H1 (cell line): ENCODE measurements around the gene NGFR. TPM values are rescaled to one million over a fixed set of nuclear protein-coding genes. Genes with fewer than 3 reads are reported as not detected.

Source experiments
- EGR1 ChIP-seq: IDR thresholded peaks from 2 replicates; pipeline ENCODE4 v1.6.1; 2011; ENCODE audit warnings: low read depth, low read length, borderline replicate concordance
- EP300 ChIP-seq, 2 experiments: IDR thresholded peaks; 1 replicate in 1 of 2; 2 replicates in 1 of 2; pipeline ENCODE4 v1.6.1; 2011 to 2012; ENCODE audit warnings: low read depth in 2 of 2, low read length in 2 of 2, mild to moderate bottlenecking in 2 of 2, borderline replicate concordance in 1 of 2, inconsistent platforms in 1 of 2, moderate library complexity in 1 of 2
- polyA plus RNA-seq, 7 experiments: library from polyadenylated mRNA; depleted of rRNA in 3 of 7; stranded (reverse) in 5 of 7; unstranded in 2 of 7; fragments of >200 nt in 5 of 7; fragments of 200-250 nt in 2 of 7; gene quantifications; 1 replicate in 5 of 7; 2 replicates in 1 of 7; 4 replicates in 1 of 7; pipeline versions ENCODE4 v1.2.1 to v1.2.3, GENCODE V29; 2011 to 2013; ENCODE audit warnings: missing spikeins in 2 of 7, mixed read lengths in 2 of 7
- total RNA-seq: library from RNA; stranded (reverse); fragmentation: NEBNext Ultra II Directional; extraction: Animal tissue kit (Norgen Biotek cat#: 25700); gene quantifications from 2 replicates; pipeline ENCODE4 v1.2.1, GENCODE V29; 2021

NGFR gene
- total and polyA plus RNA-seq, 2 of the 8 experiments (the other 6 are each of a cell fraction or from before 2014, with no cell fraction given), result 8.1 to 10.3 TPM

GRCh38 chr17:49452661-49453060 is 42.4 kb upstream of the NGFR start (continued):
- TF ChIP-seq EGR1 (no peak), EP300 (IDR thresholded peaks at IDR 0.05; ENCODE audit: borderline replicate concordance in 1 of 2, low read depth in 2 of 2, low read length in 2 of 2) (no peak)
